ENCODE results near the gene CAGE1. TPM values are rescaled to one million over a fixed set of nuclear protein-coding genes. Genes with fewer than 3 reads are reported as not detected.

CAGE1 gene
- total RNA-seq, 2 donors from 2014 or later: 0.15 to 0.22 TPM

DNA sequence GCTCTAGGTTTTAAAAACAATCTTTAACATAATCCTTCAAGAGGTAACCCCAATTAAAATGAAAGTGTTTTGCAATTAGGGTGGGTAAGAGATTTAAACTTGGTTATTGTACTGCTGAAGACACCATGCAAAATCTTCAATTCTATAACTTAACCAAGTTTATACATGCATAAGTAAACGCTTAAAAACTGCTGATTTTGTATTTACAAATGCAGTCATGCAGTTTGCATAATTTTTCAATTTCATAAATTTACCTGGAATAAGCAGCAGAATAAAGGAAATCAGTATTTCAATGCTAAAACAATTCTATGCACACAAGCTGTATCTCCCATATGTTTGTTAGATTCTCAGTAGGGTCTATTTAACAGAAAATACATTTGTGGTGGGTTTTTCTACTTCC is 99.5 kb downstream of the CAGE1 start:
- WGBS, 2 experiments (ENCODE audit: insufficient coverage in 1 of 2, insufficient read length in 1 of 2): 95 to 100% methylated on average over 1 of the region's 1 CpG
- no peak for DNase-seq
- H3K4me1 Mint-ChIP-seq: no peaks in the 10 kb centered on the region
- H3K27ac Mint-ChIP-seq: no peak overlapping the region
- Histone ChIP-seq H3K9me3 (ENCODE audit: control insufficient read depth, low read length) (no peaks in the 10 kb centered on the region), H3K27ac (ENCODE audit: low read depth, low read length) (no peak overlapping the region), H3K4me1 (ENCODE audit: control insufficient read depth, insufficient read depth, low read length) (no peaks in the 10 kb centered on the region), H3K36me3 (ENCODE audit: control insufficient read depth, insufficient read depth, low read length) (peaks cover 90% of the 10 kb centered on the region), H3K9ac (ENCODE audit: extremely low read depth, low read length, poor library complexity, severe bottlenecking) (no peak overlapping the region), H3K4me3 (ENCODE audit: low read length) (no peak overlapping the region), H3K27me3 (ENCODE audit: control insufficient read depth, insufficient read depth, low read length, poor library complexity, severe bottlenecking) (no peaks in the 10 kb centered on the region)
- TF ChIP-seq, protein P1, sequence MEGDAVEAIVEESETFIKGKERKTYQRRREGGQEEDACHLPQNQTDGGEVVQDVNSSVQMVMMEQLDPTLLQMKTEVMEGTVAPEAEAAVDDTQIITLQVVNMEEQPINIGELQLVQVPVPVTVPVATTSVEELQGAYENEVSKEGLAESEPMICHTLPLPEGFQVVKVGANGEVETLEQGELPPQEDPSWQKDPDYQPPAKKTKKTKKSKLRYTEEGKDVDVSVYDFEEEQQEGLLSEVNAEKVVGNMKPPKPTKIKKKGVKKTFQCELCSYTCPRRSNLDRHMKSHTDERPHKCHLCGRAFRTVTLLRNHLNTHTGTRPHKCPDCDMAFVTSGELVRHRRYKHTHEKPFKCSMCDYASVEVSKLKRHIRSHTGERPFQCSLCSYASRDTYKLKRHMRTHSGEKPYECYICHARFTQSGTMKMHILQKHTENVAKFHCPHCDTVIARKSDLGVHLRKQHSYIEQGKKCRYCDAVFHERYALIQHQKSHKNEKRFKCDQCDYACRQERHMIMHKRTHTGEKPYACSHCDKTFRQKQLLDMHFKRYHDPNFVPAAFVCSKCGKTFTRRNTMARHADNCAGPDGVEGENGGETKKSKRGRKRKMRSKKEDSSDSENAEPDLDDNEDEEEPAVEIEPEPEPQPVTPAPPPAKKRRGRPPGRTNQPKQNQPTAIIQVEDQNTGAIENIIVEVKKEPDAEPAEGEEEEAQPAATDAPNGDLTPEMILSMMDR (conservative IDR thresholded peaks at IDR 0.05): no peak
- peaks cover 61% of the 10 kb centered on the region for H3K36me3 Mint-ChIP-seq (ENCODE audit: low read depth)
- no peak overlapping the region for H3K4me3 Mint-ChIP-seq
- H3K9me3 Mint-ChIP-seq: no peaks in the 10 kb centered on the region
- no peaks in the 10 kb centered on the region for H3K27me3 Mint-ChIP-seq (ENCODE audit: insufficient read depth)

DNA sequence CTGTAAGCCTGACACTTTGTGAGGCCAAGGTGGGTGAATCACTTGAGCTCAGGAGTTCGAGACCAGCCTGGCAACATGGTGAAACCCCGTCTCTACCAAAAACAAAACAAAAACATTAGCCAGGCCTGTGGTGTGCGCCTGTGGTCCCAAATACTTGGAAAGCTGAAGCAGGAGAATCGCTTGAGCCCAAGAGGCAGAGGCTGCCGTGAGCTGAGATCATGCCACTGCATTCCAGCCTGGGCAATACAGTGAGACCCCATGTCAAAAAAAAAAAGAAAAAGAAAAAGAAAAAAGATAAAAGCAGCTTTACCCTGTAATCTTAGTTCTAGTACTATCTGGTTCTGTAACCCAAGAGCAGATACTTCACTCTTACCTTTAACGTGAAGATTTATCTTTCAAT is 104.1 kb downstream of the CAGE1 start:
- no peak for DNase-seq
- no peak overlapping the region for H3K4me3 ChIP-seq (ENCODE audit: low read length)
- H3K4me3 Mint-ChIP-seq: no peak overlapping the region
- peaks cover 53% of the 10 kb centered on the region for H3K36me3 Mint-ChIP-seq (ENCODE audit: low read depth)
- H3K9me3 Mint-ChIP-seq: no peaks in the 10 kb centered on the region
- H3K4me1 ChIP-seq (ENCODE audit: control insufficient read depth, insufficient read depth, low read length): no peaks in the 10 kb centered on the region
- 96 to 98% methylated on average over 5 to 6 of the region's 6 CpGs for WGBS, 2 experiments (ENCODE audit: insufficient coverage in 1 of 2, insufficient read length in 1 of 2)
- no peaks in the 10 kb centered on the region for H3K27me3 ChIP-seq (ENCODE audit: control insufficient read depth, insufficient read depth, low read length, poor library complexity, severe bottlenecking)
- H3K27ac ChIP-seq (ENCODE audit: low read depth, low read length): no peak overlapping the region
- TF ChIP-seq, protein P1 (conservative IDR thresholded peaks at IDR 0.05): no peak
- no peaks in the 10 kb centered on the region for H3K9me3 ChIP-seq (ENCODE audit: control insufficient read depth, low read length)
- no peak overlapping the region for H3K27ac Mint-ChIP-seq
- no peak overlapping the region for H3K9ac ChIP-seq (ENCODE audit: extremely low read depth, low read length, poor library complexity, severe bottlenecking)
- no peaks in the 10 kb centered on the region for H3K27me3 Mint-ChIP-seq (ENCODE audit: insufficient read depth)
- peaks cover 71% of the 10 kb centered on the region for H3K36me3 ChIP-seq (ENCODE audit: control insufficient read depth, insufficient read depth, low read length)
- H3K4me1 Mint-ChIP-seq: peaks cover 6% of the 10 kb centered on the region

DNA sequence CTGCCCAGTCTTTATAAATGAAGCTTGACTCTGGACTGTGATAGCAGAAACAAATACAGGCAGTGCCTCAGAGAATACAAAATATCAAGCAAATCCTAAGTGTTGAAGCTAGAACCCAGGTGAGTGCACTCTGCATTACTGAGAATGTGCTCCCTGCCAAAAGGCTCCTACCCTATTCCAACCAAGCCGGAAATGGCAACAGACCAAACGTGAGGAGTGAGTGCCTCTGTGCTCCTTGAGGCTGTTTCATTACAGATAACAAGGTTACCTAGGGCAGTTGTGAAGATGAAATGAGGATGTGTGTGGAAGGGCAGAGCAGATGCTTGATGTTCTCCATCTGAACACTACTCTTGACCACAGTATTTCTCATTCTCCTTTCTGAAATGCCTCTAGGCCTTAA is 105.9 kb downstream of the CAGE1 start:
- WGBS, 2 experiments (ENCODE audit: insufficient coverage in 1 of 2, insufficient read length in 1 of 2): 95% methylated on average over 2 of the region's 2 CpGs; no CpG with 5 or more reads in 1 of the 2 experiments

More for the DNA sequence above, 105.9 kb downstream of the CAGE1 start:
- H3K36me3 Mint-ChIP-seq (ENCODE audit: low read depth): peaks cover 46% of the 10 kb centered on the region
- H3K9me3 Mint-ChIP-seq: no peaks in the 10 kb centered on the region
- no peak overlapping the region for H3K27ac ChIP-seq (ENCODE audit: low read depth, low read length)
- no peak overlapping the region for H3K4me3 ChIP-seq (ENCODE audit: low read length)
- no peak overlapping the region for H3K4me3 Mint-ChIP-seq
- no peaks in the 10 kb centered on the region for H3K27me3 ChIP-seq (ENCODE audit: control insufficient read depth, insufficient read depth, low read length, poor library complexity, severe bottlenecking)
- peaks cover 6% of the 10 kb centered on the region for H3K4me1 Mint-ChIP-seq
- no peaks in the 10 kb centered on the region for H3K27me3 Mint-ChIP-seq (ENCODE audit: insufficient read depth)
- TF ChIP-seq, protein P1 (conservative IDR thresholded peaks at IDR 0.05): no peak
- no peaks in the 10 kb centered on the region for H3K4me1 ChIP-seq (ENCODE audit: control insufficient read depth, insufficient read depth, low read length)
- peaks cover 53% of the 10 kb centered on the region for H3K36me3 ChIP-seq (ENCODE audit: control insufficient read depth, insufficient read depth, low read length)
- no peak overlapping the region for H3K9ac ChIP-seq (ENCODE audit: extremely low read depth, low read length, poor library complexity, severe bottlenecking)
- H3K27ac Mint-ChIP-seq: no peak overlapping the region
- H3K9me3 ChIP-seq (ENCODE audit: control insufficient read depth, low read length): no peaks in the 10 kb centered on the region
- DNase-seq: no peak
